ENCODE data around the gene WSB2. TPM values are rescaled to one million over a fixed set of nuclear protein-coding genes. Genes with fewer than 3 reads are reported as not detected.

The WSB2 gene
- total and polyA plus RNA-seq, 2 of the 8 experiments (the other 6 are each of a cell fraction or from before 2014, with no cell fraction given), result 47.5 to 58.2 TPM

DNA sequence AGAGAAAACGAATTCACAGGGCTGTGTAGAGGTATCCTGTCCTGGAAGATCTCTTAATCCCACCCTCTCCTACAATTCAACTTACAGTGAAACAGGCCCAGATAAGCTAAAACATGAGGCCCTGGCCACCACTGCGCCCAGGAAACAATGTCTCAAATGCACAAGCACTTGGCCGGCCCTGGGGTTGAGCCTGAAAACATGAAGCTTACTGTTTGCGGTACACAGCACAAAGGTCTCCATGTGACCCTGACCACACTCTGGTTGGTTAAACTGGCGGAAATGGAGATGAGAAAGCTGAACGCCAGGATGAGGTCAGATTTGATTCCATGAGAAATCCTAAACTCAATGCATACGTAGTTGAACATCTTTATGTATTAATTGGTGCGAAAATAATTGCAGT is 16.4 kb downstream of the WSB2 start:
- H3K4me3 ChIP-seq (ENCODE audit: extremely low read depth in 1 of 4, insufficient read depth in 2 of 4, low read depth in 3 of 4, low read length in 4 of 4), result no peak overlapping the region
- no peaks in the 10 kb centered on the region for H3K79me1 ChIP-seq (ENCODE audit: low read depth, low read length)
- H4K20me1 ChIP-seq (replicated peaks in 1 of 2; ENCODE audit: control insufficient read depth in 1 of 2, insufficient read depth in 2 of 2, low read length in 2 of 2), result peaks cover 0 to 2% of the 10 kb centered on the region in 2 experiments
- no peak overlapping the region for H4K8ac ChIP-seq (ENCODE audit: extremely low read depth, insufficient read depth, low read length)
- H3K23ac ChIP-seq (ENCODE audit: insufficient read length), result no peak overlapping the region
- H2BK5ac ChIP-seq (ENCODE audit: low read depth, low read length), result no peak overlapping the region
- no peak overlapping the region for H3K56ac ChIP-seq (replicated peaks; ENCODE audit: insufficient read length, low read depth, low read length)
- H3K79me2 ChIP-seq (ENCODE audit: control insufficient read depth in 1 of 2, insufficient read depth in 2 of 2, low read length in 2 of 2), result peaks cover 0 to 3% of the 10 kb centered on the region in 2 experiments; a peak in 2 of 4 replicates
- no peak overlapping the region for H4K91ac ChIP-seq (replicated peaks; ENCODE audit: insufficient read length, low read length)
- no peak overlapping the region for H4K5ac ChIP-seq (ENCODE audit: insufficient read length, low read depth, low read length)
- no peak overlapping the region for H2BK12ac ChIP-seq (ENCODE audit: low read depth, low read length)
- H2AFZ ChIP-seq (ENCODE audit: low read length), result no peak overlapping the region
- CTCF ChIA-PET (ENCODE audit: partially characterized antibody), result interaction anchor here (1.8 to 3.5 kb wide), 4 partner anchors 10 to 169 kb away, joined by 6 to 18 read pairs (median 11); no protein-coding TSS in a partner anchor
- DNase-seq (ENCODE audit: low read depth in 1 of 2, low spot score in 2 of 2) (no peak), FAIRE-seq (no peak)
- H3K14ac ChIP-seq (ENCODE audit: insufficient read length), result no peak overlapping the region
- TF ChIP-seq POU5F1 (IDR thresholded peaks at IDR 0.05; ENCODE audit: low read depth, low read length) (no peak), BRCA1 (IDR thresholded peaks at IDR 0.05; ENCODE audit: low read depth, low read length) (no peak), SIX5 (IDR thresholded peaks at IDR 0.05; ENCODE audit: low read depth, low read length) (no peak), SRF (IDR thresholded peaks at IDR 0.05; ENCODE audit: low read depth, low read length) (no peak)
- no peak overlapping the region for H3K4ac ChIP-seq (replicated peaks; ENCODE audit: insufficient read length, low read depth, low read length)
- H2AK5ac ChIP-seq (ENCODE audit: low read depth, low read length), result no peak overlapping the region
- no peak overlapping the region for H2BK120ac ChIP-seq (replicated peaks; ENCODE audit: low read depth, low read length)
- H3K4me2 ChIP-seq (ENCODE audit: insufficient read depth in 1 of 2, low read depth in 2 of 2, low read length in 2 of 2), result no peak overlapping the region
- no peaks in the 10 kb centered on the region for H3K23me2 ChIP-seq (ENCODE audit: low read depth, low read length)
- no peaks in the 10 kb centered on the region; a peak in 1 of 7 replicates for H3K27me3 ChIP-seq (replicated peaks in 1 of 4; ENCODE audit: control insufficient read depth in 3 of 4, extremely low read depth in 1 of 4, insufficient read depth in 3 of 4, low read length in 3 of 4)
- POLR2A ChIA-PET (ENCODE audit: partially characterized antibody), result interaction anchor here (0.9 to 2.2 kb wide), 3 partner anchors 9 to 18 kb away, joined by 3 to 13 read pairs (median 3); no protein-coding TSS in a partner anchor
- H3K27ac ChIP-seq (ENCODE audit: low read depth, low read length), result no peak overlapping the region
- WGBS, 2 experiments (ENCODE audit: extremely low coverage in 1 of 2, insufficient coverage in 1 of 2, insufficient read length in 1 of 2, insufficient replicate concordance in 2 of 2, low coverage in 1 of 2, low lambda C conversion rate in 2 of 2, missing lambda C conversion rate in 1 of 2), result 91% methylated on average over 8 of the region's 8 CpGs; no CpG with 5 or more reads in 1 of the 2 experiments
- H3K36me3 ChIP-seq (ENCODE audit: control insufficient read depth in 2 of 4, insufficient read depth in 4 of 4, low read length in 3 of 4), result peaks cover 8 to 63% (median 29%) of the 10 kb centered on the region in 4 experiments
- H3K18ac ChIP-seq (ENCODE audit: extremely low read depth, low read length), result no peak overlapping the region
- no peak overlapping the region for H2BK20ac ChIP-seq (ENCODE audit: low read length)
- no peak overlapping the region for H2BK15ac ChIP-seq (ENCODE audit: low read length)
- no peaks in the 10 kb centered on the region for H3K9me3 ChIP-seq (ENCODE audit: insufficient read depth in 2 of 2, low read depth in 1 of 2, low read length in 1 of 2)
- no peak overlapping the region for H3K9ac ChIP-seq (replicated peaks in 1 of 4; ENCODE audit: extremely low read depth in 1 of 4, low read depth in 3 of 4, low read length in 3 of 4)
- no peaks in the 10 kb centered on the region for H3K4me1 ChIP-seq (replicated peaks in 1 of 4; ENCODE audit: control insufficient read depth in 3 of 4, insufficient read depth in 4 of 4, low read length in 3 of 4)
